ENCODE results near the gene RPP40.

The RPP40 gene

GRCh38 chr6:5023923-5024322 lies 20.1 kb upstream of the RPP40 start:
- TF ChIP-seq CTCF (IDR thresholded peaks at IDR 0.05; ENCODE audit: insufficient read depth, low read length, missing control alignments), result no peak
- CTCF ChIA-PET, result interaction anchor here (1.5 kb wide), 1 partner anchor 20 kb away, joined by 6 read pairs; the partner anchor contains the start of gene RPP40
- H3K4me3 ChIP-seq (ENCODE audit: low read depth, low read length), result no peak overlapping the region
- no peak for DNase-seq (ENCODE audit: low read depth, low spot score)
- POLR2A ChIA-PET, result no interaction called here

- ChIA-PET CTCF (interaction anchor here (0.6 to 3.1 kb wide), 3 partner anchors 11 to 865 kb away, joined by 3 to 18 read pairs (median 6); partner anchors contain the start of gene RPP40), POLR2A (no interaction called here)
- no peak overlapping the region for H3K4me3 ChIP-seq (ENCODE audit: low read depth, low read length)
- no peak for DNase-seq (ENCODE audit: low read depth, low spot score)
- no peak for TF ChIP-seq CTCF (IDR thresholded peaks at IDR 0.05; ENCODE audit: insufficient read depth, low read length, missing control alignments)
Observed at GRCh38 chr6:5020142-5020541, 16.3 kb upstream of the RPP40 start.

- no peak overlapping the region for H3K4me3 ChIP-seq (ENCODE audit: low read depth, low read length)
- DNase-seq (ENCODE audit: low read depth, low spot score), result no peak
- POLR2A ChIA-PET, result interaction anchor here (0.5 kb wide), 1 partner anchor 187 kb away, joined by 3 read pairs; no protein-coding TSS in a partner anchor
- CTCF ChIA-PET, result interaction anchor here (1.2 to 2.0 kb wide), 4 partner anchors 10 to 16 kb away, joined by 5 to 11 read pairs (median 6); partner anchors contain the start of gene RPP40
- no peak for TF ChIP-seq CTCF (IDR thresholded peaks at IDR 0.05; ENCODE audit: insufficient read depth, low read length, missing control alignments)
Observed at GRCh38 chr6:5014072-5014561, 10.3 kb upstream of the RPP40 start.

GRCh38 chr6:5012519-5012918 lies 8.7 kb upstream of the RPP40 start:
- POLR2A ChIA-PET, result no interaction called here
- CTCF ChIA-PET, result interaction anchor here (0.7 to 2.1 kb wide), 6 partner anchors 9 to 390 kb away, joined by 3 to 11 read pairs (median 6); partner anchors contain the start of gene RPP40
- H3K4me3 ChIP-seq (ENCODE audit: low read depth, low read length), result no peak overlapping the region
- no peak for TF ChIP-seq CTCF (IDR thresholded peaks at IDR 0.05; ENCODE audit: insufficient read depth, low read length, missing control alignments)
- DNase-seq (ENCODE audit: low read depth, low spot score), result no peak

- no peak for DNase-seq (ENCODE audit: low read depth, low spot score)
- ChIA-PET POLR2A (no interaction called here), CTCF (interaction anchor here (1.5 to 2.1 kb wide), 2 partner anchors 10 to 391 kb away, joined by 3 to 8 read pairs; no protein-coding TSS in a partner anchor)
- no peak for TF ChIP-seq CTCF (IDR thresholded peaks at IDR 0.05; ENCODE audit: insufficient read depth, low read length, missing control alignments)
- H3K4me3 ChIP-seq (ENCODE audit: low read depth, low read length), result no peak overlapping the region
Observed at GRCh38 chr6:5011346-5011745, 7.5 kb upstream of the RPP40 start.

- DNase-seq (ENCODE audit: low read depth, low spot score), result no peak
- no peak overlapping the region for H3K4me3 ChIP-seq (ENCODE audit: low read depth, low read length)
- TF ChIP-seq CTCF (IDR thresholded peaks at IDR 0.05; ENCODE audit: insufficient read depth, low read length, missing control alignments), result no peak
- ChIA-PET POLR2A (no interaction called here), CTCF (no interaction called here)
Observed at GRCh38 chr6:5007531-5007930, 3.7 kb upstream of the RPP40 start.

Data from AG04449 (cell line).